Stimulated activated CD4-positive, alpha-beta T cell treated with anti-CD3 and anti-CD28 coated beads, TNF-alpha, amount 100 ng/mL, for 4 hours (primary cell): ENCODE results near the gene HSF2.

Experiments
- DNase-seq, 3 experiments: peaks; one replicate each; pipeline ENCODE4 v3.0.0-alpha.2; 2020; ENCODE audit warnings: low read depth in 3 of 3

HSF2 gene

GRCh38 chr6:122394016-122394415, 5.4 kb upstream of the HSF2 start:
- no peak for DNase-seq

GRCh38 chr6:122399055-122399347, 451 bp upstream of the HSF2 start:
- DNase-seq, result no peak

- DNase-seq, result no peak
Measured at GRCh38 chr6:122400121-122400450, 634 bp downstream of the HSF2 start.

GRCh38 chr6:122400462-122401089, 1.1 kb downstream of the HSF2 start:
- no peak for DNase-seq

- no peak for DNase-seq
Measured at GRCh38 chr6:122401104-122401503, 1.7 kb downstream of the HSF2 start.

- DNase-seq, result no peak
Measured at GRCh38 chr6:122404444-122404843, 5.0 kb downstream of the HSF2 start.

GRCh38 chr6:122405417-122405816, 6.0 kb downstream of the HSF2 start:
- DNase-seq, result no peak

GRCh38 chr6:122406187-122406586, 6.7 kb downstream of the HSF2 start:
- DNase-seq, result no peak

GRCh38 chr6:122407712-122408111, 8.3 kb downstream of the HSF2 start:
- no peak for DNase-seq

- DNase-seq, result no peak
Measured at GRCh38 chr6:122408240-122408639, 8.8 kb downstream of the HSF2 start.

GRCh38 chr6:122408702-122409458, 9.4 kb downstream of the HSF2 start:
- no peak for DNase-seq

- no peak for DNase-seq
Measured at GRCh38 chr6:122412001-122412400, 12.5 kb downstream of the HSF2 start.

GRCh38 chr6:122416825-122417224, 17.4 kb downstream of the HSF2 start:
- no peak for DNase-seq

- DNase-seq, result no peak
Measured at GRCh38 chr6:122422003-122422402, 22.6 kb downstream of the HSF2 start.

GRCh38 chr6:122422614-122423267, 23.3 kb downstream of the HSF2 start:
- no peak for DNase-seq

- DNase-seq, result no peak
Measured at GRCh38 chr6:122423734-122424133, 24.3 kb downstream of the HSF2 start.

- no peak for DNase-seq
Measured at GRCh38 chr6:122426597-122426996, 27.1 kb downstream of the HSF2 start.

GRCh38 chr6:122428781-122429180, 29.3 kb downstream of the HSF2 start:
- DNase-seq, result no peak

GRCh38 chr6:122429323-122429722, 29.9 kb downstream of the HSF2 start:
- DNase-seq, result no peak

GRCh38 chr6:122431780-122432179, 32.3 kb downstream of the HSF2 start:
- no peak for DNase-seq

GRCh38 chr6:122432816-122433215, 33.4 kb downstream of the HSF2 start:
- DNase-seq, result no peak

- DNase-seq, result no peak
Measured at GRCh38 chr6:122438975-122439374, 39.5 kb downstream of the HSF2 start.

- no peak for DNase-seq
Measured at GRCh38 chr6:122445274-122445673, 45.8 kb downstream of the HSF2 start.
